Measurements from ENCODE around the gene CABLES1. TPM values are rescaled to one million over a fixed set of nuclear protein-coding genes. Genes with fewer than 3 reads are reported as not detected.

The CABLES1 gene
- total and polyA plus RNA-seq, 7 experiments from 2014 or later: 0.11 to 5.7 (median 0.58) TPM; not detected in 3

DNA sequence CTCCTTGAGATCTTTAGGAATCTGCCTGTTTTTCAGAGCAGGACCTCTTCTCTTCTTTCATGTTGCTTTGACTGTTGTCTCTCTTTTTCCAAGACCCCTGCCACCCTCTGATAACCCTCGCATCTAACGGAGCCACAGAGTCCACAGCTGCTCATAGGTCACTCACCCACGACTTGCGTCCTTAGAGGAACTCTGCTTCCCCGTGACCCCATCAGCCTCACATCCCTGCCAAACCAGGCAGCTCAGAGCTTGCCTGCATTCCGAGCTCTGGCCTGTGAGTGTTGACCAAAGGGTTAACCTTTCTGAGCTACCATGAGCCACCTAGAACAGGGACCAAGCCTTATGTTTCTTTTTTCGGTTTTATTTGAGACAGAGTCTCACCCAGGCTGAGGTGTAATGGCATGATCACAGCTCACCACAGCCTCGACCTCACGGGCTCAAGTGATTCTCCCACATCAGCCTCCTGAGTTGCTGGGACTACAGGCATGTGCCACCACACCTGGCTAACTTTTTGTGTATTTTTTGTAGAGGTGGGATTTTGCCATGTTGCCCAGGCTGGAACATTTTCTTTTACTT lies 36.4 kb downstream of the CABLES1 start:
- Histone ChIP-seq H3K4me3 (ENCODE audit: low read length) (no peak overlapping the region), H3K36me3 (ENCODE audit: control insufficient read depth in 2 of 3, insufficient read depth in 3 of 3, low read length in 3 of 3) (no peaks in the 10 kb centered on the region), H3K4me1 (ENCODE audit: control insufficient read depth in 2 of 2, insufficient read depth in 2 of 2, low read length in 2 of 2) (no peaks in the 10 kb centered on the region), H3K27me3 (ENCODE audit: control insufficient read depth in 2 of 2, insufficient read depth in 2 of 2, low read length in 2 of 2) (no peaks in the 10 kb centered on the region), H3K27ac (ENCODE audit: low read depth, low read length) (no peak overlapping the region), H3K9me3 (ENCODE audit: control insufficient read depth in 2 of 3, low read length in 3 of 3) (no peaks in the 10 kb centered on the region)
- no peaks in the 10 kb centered on the region for H3K9me3 Mint-ChIP-seq
- CTCF ChIA-PET: interaction anchor here (1.1 kb wide), 1 partner anchor 138 kb away, joined by 3 read pairs; no protein-coding TSS in a partner anchor
- ATAC-seq (no peak), DNase-seq (no peak)
- H3K27me3 Mint-ChIP-seq: peaks cover 0 to 14% (median 0%) of the 10 kb centered on the region in 5 donors
- H3K4me1 Mint-ChIP-seq: no peaks in the 10 kb centered on the region
- no peak overlapping the region for H3K4me3 Mint-ChIP-seq
- intact Hi-C loops (cut with micrococcal nuclease): no loop called here
- no peaks in the 10 kb centered on the region for H3K36me3 Mint-ChIP-seq
- POLR2A ChIA-PET: no interaction called here
- H3K27ac Mint-ChIP-seq: no peak overlapping the region

DNA sequence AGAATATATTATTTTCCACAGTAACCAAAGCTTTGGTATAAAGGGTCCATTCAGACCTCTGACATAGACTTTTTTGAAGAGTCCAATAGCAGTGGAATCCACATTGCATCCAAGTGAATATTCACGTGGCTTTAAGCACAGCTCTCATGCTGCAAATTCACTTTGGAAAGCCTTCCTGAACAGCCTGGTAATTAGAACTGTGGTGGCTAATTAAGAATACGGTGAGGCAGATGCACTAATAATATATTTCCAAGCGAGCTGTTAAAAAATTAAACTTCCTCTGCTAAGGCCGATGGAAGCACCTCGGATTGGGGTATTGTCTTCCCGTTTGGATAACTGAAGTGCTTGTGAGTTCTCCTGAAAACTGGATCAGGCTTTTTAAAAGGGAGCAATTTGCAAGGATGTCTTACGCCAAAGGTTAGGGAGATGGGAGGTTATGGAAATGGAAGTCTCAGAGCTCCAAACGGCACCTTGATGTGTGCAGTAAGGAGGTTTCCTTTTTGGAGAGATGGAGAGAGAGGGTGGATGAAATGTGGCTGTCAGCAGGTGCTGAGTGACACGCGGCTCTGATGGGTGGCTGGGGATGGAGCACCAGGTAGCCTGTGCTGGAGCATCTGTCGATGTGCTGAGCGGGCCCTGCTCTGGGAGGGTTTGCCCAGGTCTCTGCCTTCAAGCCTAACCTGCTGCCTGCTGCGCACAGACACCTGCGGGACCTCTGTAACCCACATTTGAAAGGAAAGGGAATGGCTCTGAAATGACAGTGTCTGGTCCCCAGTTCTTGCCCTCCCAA lies 37.5 kb downstream of the CABLES1 start:
- ATAC-seq (no peak), DNase-seq (no peak)
- H3K27me3 Mint-ChIP-seq: peaks cover 0 to 12% (median 3%) of the 10 kb centered on the region in 5 donors
- H3K9me3 Mint-ChIP-seq: no peaks in the 10 kb centered on the region
- Histone ChIP-seq H3K36me3 (ENCODE audit: control insufficient read depth in 2 of 3, insufficient read depth in 3 of 3, low read length in 3 of 3) (no peaks in the 10 kb centered on the region), H3K4me3 (ENCODE audit: low read length) (no peak overlapping the region), H3K9me3 (ENCODE audit: control insufficient read depth in 2 of 3, low read length in 3 of 3) (no peaks in the 10 kb centered on the region), H3K4me1 (ENCODE audit: control insufficient read depth in 2 of 2, insufficient read depth in 2 of 2, low read length in 2 of 2) (no peaks in the 10 kb centered on the region), H3K27me3 (ENCODE audit: control insufficient read depth in 2 of 2, insufficient read depth in 2 of 2, low read length in 2 of 2) (no peaks in the 10 kb centered on the region), H3K27ac (ENCODE audit: low read depth, low read length) (no peak overlapping the region)
- no peaks in the 10 kb centered on the region for H3K36me3 Mint-ChIP-seq
- POLR2A ChIA-PET: no interaction called here
- no peaks in the 10 kb centered on the region for H3K4me1 Mint-ChIP-seq
- intact Hi-C loops (cut with micrococcal nuclease): no loop called here
- H3K4me3 Mint-ChIP-seq: no peak overlapping the region
- no peak overlapping the region for H3K27ac Mint-ChIP-seq
- CTCF ChIA-PET: no interaction called here

DNA sequence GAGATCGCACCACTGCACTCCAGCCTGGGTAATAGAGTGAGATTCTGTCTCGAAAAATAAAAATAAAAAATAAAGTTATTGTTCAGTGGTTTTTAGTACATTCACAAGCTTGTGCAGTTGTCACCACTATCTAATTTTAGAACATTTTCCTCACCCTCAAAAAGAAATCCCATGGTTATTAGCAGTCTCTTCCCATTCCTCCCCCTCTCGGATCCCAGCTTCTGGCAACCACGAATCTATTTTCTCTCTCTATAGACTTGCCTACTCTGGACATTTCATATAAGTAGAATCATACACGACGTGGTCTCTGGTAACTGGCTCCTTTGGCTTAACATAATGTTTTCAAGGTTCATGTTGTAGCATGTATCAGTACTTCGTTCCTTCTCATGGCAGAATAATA lies 38.6 kb downstream of the CABLES1 start:
- POLR2A ChIA-PET: no interaction called here
- H3K4me3 Mint-ChIP-seq: no peak overlapping the region
- H3K36me3 Mint-ChIP-seq: no peaks in the 10 kb centered on the region
- Histone ChIP-seq H3K4me1 (ENCODE audit: control insufficient read depth in 2 of 2, insufficient read depth in 2 of 2, low read length in 2 of 2) (no peaks in the 10 kb centered on the region), H3K9me3 (ENCODE audit: control insufficient read depth in 2 of 3, low read length in 3 of 3) (no peaks in the 10 kb centered on the region), H3K36me3 (ENCODE audit: control insufficient read depth in 2 of 3, insufficient read depth in 3 of 3, low read length in 3 of 3) (no peaks in the 10 kb centered on the region), H3K4me3 (ENCODE audit: low read length) (no peak overlapping the region), H3K27me3 (ENCODE audit: control insufficient read depth in 2 of 2, insufficient read depth in 2 of 2, low read length in 2 of 2) (no peaks in the 10 kb centered on the region), H3K27ac (ENCODE audit: low read depth, low read length) (no peak overlapping the region)
- no peak for DNase-seq
- peaks cover 0 to 16% (median 7%) of the 10 kb centered on the region in 5 donors for H3K27me3 Mint-ChIP-seq
- no peaks in the 10 kb centered on the region for H3K9me3 Mint-ChIP-seq
- no peaks in the 10 kb centered on the region for H3K4me1 Mint-ChIP-seq
- H3K27ac Mint-ChIP-seq: no peak overlapping the region
- intact Hi-C loops (cut with micrococcal nuclease): no loop called here
- ATAC-seq: no peak
- CTCF ChIA-PET: no interaction called here

DNA sequence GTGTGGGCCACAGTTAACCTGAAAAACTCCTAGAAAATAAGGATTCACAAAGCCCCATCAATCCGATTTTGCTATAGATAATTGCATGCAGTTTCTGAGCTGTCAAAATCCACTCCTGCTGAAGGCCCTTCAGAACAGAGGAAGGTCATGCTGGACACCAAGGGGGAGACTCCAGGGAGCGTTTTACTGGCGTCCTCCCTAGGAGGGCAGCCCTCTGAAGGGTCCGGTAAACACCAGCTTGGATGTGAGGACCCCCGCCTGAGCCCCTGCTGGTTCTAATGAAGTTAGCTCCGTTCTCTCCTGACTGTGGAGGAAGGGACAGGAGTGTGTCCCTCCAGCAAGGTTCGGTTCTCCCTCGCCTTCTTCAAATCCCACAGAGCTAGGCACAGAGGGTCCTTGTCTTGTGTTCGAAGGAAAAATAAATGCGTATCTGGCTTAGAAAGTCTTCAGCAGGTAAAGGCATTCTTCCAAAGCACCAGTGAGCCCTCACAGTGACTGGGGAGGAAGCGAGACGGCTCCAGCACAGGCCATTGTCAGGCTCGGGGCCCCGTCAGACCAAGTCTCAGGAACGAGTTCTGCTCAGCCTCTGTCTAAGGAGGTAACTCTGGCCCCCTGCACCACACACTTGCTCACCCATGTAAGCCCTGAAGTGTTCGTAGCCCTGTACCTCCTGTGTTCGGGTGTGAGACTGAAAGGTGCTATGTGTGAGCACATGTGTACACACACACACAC lies 41.6 kb downstream of the CABLES1 start:
- Mint-ChIP-seq H3K4me3 (no peak overlapping the region), H3K27me3 (peaks cover 0 to 13% (median 7%) of the 10 kb centered on the region in 5 donors), H3K4me1 (peaks cover 0 to 8% (median 7%) of the 10 kb centered on the region in 7 donors), H3K9me3 (no peaks in the 10 kb centered on the region), H3K27ac (no peak overlapping the region), H3K36me3 (no peaks in the 10 kb centered on the region)
- DNase-seq: no peak
- no peak for ATAC-seq
- no peaks in the 10 kb centered on the region for H3K9me3 ChIP-seq (ENCODE audit: control insufficient read depth in 2 of 3, low read length in 3 of 3)
- intact Hi-C loops (cut with micrococcal nuclease): no loop called here
- no peaks in the 10 kb centered on the region for H3K36me3 ChIP-seq (ENCODE audit: control insufficient read depth in 2 of 3, insufficient read depth in 3 of 3, low read length in 3 of 3)
- ChIA-PET CTCF (no interaction called here), POLR2A (interaction anchor here (0.5 kb wide), 1 partner anchor 11 kb away, joined by 3 read pairs; no protein-coding TSS in a partner anchor)
- H3K4me1 ChIP-seq (ENCODE audit: control insufficient read depth in 2 of 2, insufficient read depth in 2 of 2, low read length in 2 of 2): no peaks in the 10 kb centered on the region
- no peaks in the 10 kb centered on the region for H3K27me3 ChIP-seq (ENCODE audit: control insufficient read depth in 2 of 2, insufficient read depth in 2 of 2, low read length in 2 of 2)
- H3K27ac ChIP-seq (ENCODE audit: low read depth, low read length): no peak overlapping the region
- H3K4me3 ChIP-seq (ENCODE audit: low read length): no peak overlapping the region

DNA sequence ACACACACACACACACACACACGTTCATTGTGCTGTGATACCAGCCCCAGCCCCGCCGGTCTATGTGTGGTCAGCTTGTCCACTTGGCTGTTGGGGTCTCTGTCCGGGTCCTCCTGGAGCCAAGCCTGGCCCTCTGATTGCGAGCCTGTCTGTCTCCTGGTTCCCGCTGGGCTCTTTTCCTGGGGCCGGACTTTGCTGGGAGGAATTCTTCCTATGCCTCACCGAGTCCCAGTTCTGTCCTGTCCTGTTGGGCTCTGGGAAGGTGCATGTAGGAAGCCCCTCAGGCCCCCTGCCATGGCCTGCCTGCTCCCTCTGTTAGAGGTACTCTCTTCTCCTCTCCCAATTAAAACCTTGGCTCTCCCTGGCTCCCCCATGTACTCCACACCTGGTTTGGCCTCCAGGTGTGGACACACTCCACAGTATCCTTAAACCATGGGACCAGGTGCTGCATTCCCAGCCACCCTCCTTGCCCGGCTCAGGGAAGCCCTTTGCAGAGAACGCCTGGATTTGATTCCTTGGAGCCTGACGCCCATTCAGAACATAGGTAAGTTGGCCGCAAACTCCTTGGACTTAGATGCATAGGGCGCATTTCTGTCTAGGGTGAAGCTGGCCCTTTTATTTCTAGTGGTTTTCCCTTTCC lies 42.3 kb downstream of the CABLES1 start:
- H3K27ac ChIP-seq (ENCODE audit: low read depth, low read length): no peak overlapping the region
- ChIA-PET CTCF (no interaction called here), POLR2A (interaction anchor here (0.5 kb wide), 1 partner anchor 11 kb away, joined by 3 read pairs; no protein-coding TSS in a partner anchor)
- no peaks in the 10 kb centered on the region for H3K27me3 ChIP-seq (ENCODE audit: control insufficient read depth in 2 of 2, insufficient read depth in 2 of 2, low read length in 2 of 2)
- Mint-ChIP-seq H3K27me3 (peaks cover 0 to 13% (median 7%) of the 10 kb centered on the region in 5 donors), H3K9me3 (no peaks in the 10 kb centered on the region), H3K4me3 (no peak overlapping the region), H3K4me1 (peaks cover 0 to 8% (median 7%) of the 10 kb centered on the region in 7 donors), H3K27ac (no peak overlapping the region), H3K36me3 (no peaks in the 10 kb centered on the region)
- no peak for DNase-seq
- H3K36me3 ChIP-seq (ENCODE audit: control insufficient read depth in 2 of 3, insufficient read depth in 3 of 3, low read length in 3 of 3): no peaks in the 10 kb centered on the region
- H3K9me3 ChIP-seq (ENCODE audit: control insufficient read depth in 2 of 3, low read length in 3 of 3): no peaks in the 10 kb centered on the region
- intact Hi-C loops (cut with micrococcal nuclease): no loop called here
- H3K4me1 ChIP-seq (ENCODE audit: control insufficient read depth in 2 of 2, insufficient read depth in 2 of 2, low read length in 2 of 2): no peaks in the 10 kb centered on the region
- no peak overlapping the region for H3K4me3 ChIP-seq (ENCODE audit: low read length)
- no peak for ATAC-seq

DNA sequence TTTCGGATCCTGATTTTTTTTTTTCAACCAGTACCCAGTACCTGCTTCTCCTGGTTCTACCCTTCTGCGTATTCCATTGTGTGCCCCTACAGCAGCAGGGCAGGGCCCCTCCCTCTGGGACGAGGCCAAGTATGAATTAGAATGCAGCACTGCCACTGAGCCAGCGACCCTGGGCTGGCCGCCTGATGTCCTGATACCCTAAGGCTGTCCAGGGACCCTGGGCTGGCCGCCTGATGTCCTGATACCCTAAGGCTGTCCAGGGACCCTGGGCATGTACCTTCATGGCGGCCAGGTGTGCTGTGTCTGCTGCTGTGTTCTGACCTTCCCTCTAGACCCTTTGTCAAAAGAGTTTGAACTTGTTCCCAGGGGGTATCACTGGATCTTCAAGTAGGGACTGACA lies 42.9 kb downstream of the CABLES1 start:
- Mint-ChIP-seq H3K27me3 (peaks cover 0 to 13% (median 1%) of the 10 kb centered on the region in 5 donors), H3K36me3 (no peaks in the 10 kb centered on the region), H3K27ac (no peak overlapping the region), H3K4me1 (peaks cover 0 to 8% (median 7%) of the 10 kb centered on the region in 7 donors), H3K9me3 (no peaks in the 10 kb centered on the region), H3K4me3 (no peak overlapping the region)
- ATAC-seq (no peak), DNase-seq (no peak)
- intact Hi-C loops (cut with micrococcal nuclease): no loop called here
- H3K4me1 ChIP-seq (ENCODE audit: control insufficient read depth in 2 of 2, insufficient read depth in 2 of 2, low read length in 2 of 2): no peaks in the 10 kb centered on the region
- H3K9me3 ChIP-seq (ENCODE audit: control insufficient read depth in 2 of 3, low read length in 3 of 3): no peaks in the 10 kb centered on the region
- H3K36me3 ChIP-seq (ENCODE audit: control insufficient read depth in 2 of 3, insufficient read depth in 3 of 3, low read length in 3 of 3): no peaks in the 10 kb centered on the region
- ChIA-PET CTCF (no interaction called here), POLR2A (no interaction called here)
- no peak overlapping the region for H3K4me3 ChIP-seq (ENCODE audit: low read length)
- H3K27ac ChIP-seq (ENCODE audit: low read depth, low read length): no peak overlapping the region
- H3K27me3 ChIP-seq (ENCODE audit: control insufficient read depth in 2 of 2, insufficient read depth in 2 of 2, low read length in 2 of 2): no peaks in the 10 kb centered on the region
